HepG2 (cell line): ENCODE data around the gene SAPCD1. TPM values are rescaled to one million over a fixed set of nuclear protein-coding genes. Genes with fewer than 3 reads are reported as not detected.

Experiments used
- ATF7-NPFF ChIP-seq: sonication (generic); formaldehyde crosslinking; IDR thresholded peaks from 2 replicates; pipeline ENCODE4 v1.8.1; 2023; ENCODE audit warnings: mild to moderate bottlenecking, low read depth, missing genetic modification reagents, moderate library complexity
- BRCA1 ChIP-seq: sonication (generic); formaldehyde crosslinking; IDR thresholded peaks from 2 replicates; pipeline ENCODE4 v1.4.0; 2020; ENCODE audit warnings: missing genetic modification reagents
- HOXA3 ChIP-seq: sonication (generic); formaldehyde crosslinking; IDR thresholded peaks from 2 replicates; pipeline ENCODE4 v1.5.0; 2020; ENCODE audit warnings: missing genetic modification reagents
- IRX3 ChIP-seq: sonication (generic); formaldehyde crosslinking; IDR thresholded peaks from 2 replicates; pipeline ENCODE4 v1.8.1; 2023; ENCODE audit warnings: mild to moderate bottlenecking, low read depth, missing genetic modification reagents, borderline replicate concordance
- JDP2 ChIP-seq: sonication (generic); formaldehyde crosslinking; IDR thresholded peaks from 2 replicates; pipeline ENCODE4 v1.8.1; 2022; ENCODE audit warnings: missing genetic modification reagents, borderline replicate concordance
- NFKBIZ ChIP-seq: IDR thresholded peaks from 2 replicates; pipeline ENCODE4 v1.6.1; 2018; ENCODE audit warnings: missing genetic modification reagents, missing compliant biosample characterization
- REL ChIP-seq: sonication (generic); formaldehyde crosslinking; conservative IDR thresholded peaks from 2 replicates; pipeline ENCODE4 v1.8.0; 2022; ENCODE audit warnings: mild to moderate bottlenecking, missing genetic modification reagents, moderate library complexity
- SETDB1 ChIP-seq: sonication (generic); formaldehyde crosslinking; IDR thresholded peaks from 2 replicates; pipeline ENCODE4 v1.5.1; 2020; ENCODE audit warnings: missing genetic modification reagents, mild to moderate bottlenecking, borderline replicate concordance
- SMARCE1 ChIP-seq: fragments of 450-650 bp; IDR thresholded peaks from 2 replicates; pipeline ENCODE4 v1.6.1; 2017; ENCODE audit warnings: borderline replicate concordance
- ZNF343 ChIP-seq: sonication (generic); formaldehyde crosslinking; IDR thresholded peaks from 2 replicates; pipeline ENCODE4 v1.4.0; 2020; ENCODE audit warnings: mild to moderate bottlenecking, missing genetic modification reagents
- ZSCAN22 ChIP-seq: sonication (generic); formaldehyde crosslinking; IDR thresholded peaks from 2 replicates; pipeline ENCODE4 v1.4.0; 2020; ENCODE audit warnings: mild to moderate bottlenecking, missing genetic modification reagents
- polyA plus RNA-seq, 8 experiments: library from polyadenylated mRNA; depleted of rRNA in 3 of 8; stranded (reverse) in 7 of 8; unstranded in 1 of 8; fragments of >200 nt; fragmentation: Illumina TruSeq in 4 of 8; extraction: Trizol in 4 of 8; gene quantifications; 2 replicates each; pipeline versions ENCODE4 v1.2.1 to v1.2.3, GENCODE V29; 2011 to 2016; ENCODE audit warnings: low read depth in 4 of 8, missing spikeins in 1 of 8, mixed read lengths in 1 of 8; ENCODE audit not compliant: insufficient read depth in 1 of 8
- total RNA-seq, 5 experiments: library from RNA; depleted of rRNA; stranded (reverse); fragments of >200 nt; fragmentation: Illumina TruSeq; extraction: Trizol; gene quantifications; 2 replicates each; pipeline ENCODE4 v1.2.3, GENCODE V29; 2016; ENCODE audit warnings: low read depth in 1 of 5
- TF ChIP-seq, protein P1 (sequence below): sonication (generic); formaldehyde crosslinking; IDR thresholded peaks from 2 replicates; pipeline ENCODE4 v1.5.1; 2020; ENCODE audit warnings: mild to moderate bottlenecking, missing genetic modification reagents
- TF ChIP-seq, protein P2 (sequence below): sonication (generic); formaldehyde crosslinking; conservative IDR thresholded peaks from 2 replicates; pipeline ENCODE4 v1.4.0; 2020; ENCODE audit warnings: missing genetic modification reagents
- TF ChIP-seq, protein P3 (sequence below): sonication (generic); formaldehyde crosslinking; IDR thresholded peaks from 2 replicates; pipeline ENCODE4 v1.9.0; 2022; ENCODE audit warnings: missing genetic modification reagents, mild to moderate bottlenecking, borderline replicate concordance
- TF ChIP-seq, protein P4 (sequence below): IDR thresholded peaks from 2 replicates; pipeline ENCODE4 v1.6.1; 2016; ENCODE audit warnings: low read depth, control low read depth
- TF ChIP-seq, protein P5 (sequence below): sonication (generic); formaldehyde crosslinking; IDR thresholded peaks from 2 replicates; pipeline ENCODE4 v1.4.0; 2020; ENCODE audit warnings: missing genetic modification reagents, borderline replicate concordance
- TF ChIP-seq, protein P6 (sequence below): sonication (generic); formaldehyde crosslinking; IDR thresholded peaks from 2 replicates; pipeline ENCODE4 v1.4.0; 2020; ENCODE audit warnings: missing genetic modification reagents

The SAPCD1 gene
- total and polyA plus RNA-seq, 2 of the 13 experiments (the other 11 are each of a cell fraction or from before 2014, with no cell fraction given) = 2.5 to 3.9 TPM

DNA sequence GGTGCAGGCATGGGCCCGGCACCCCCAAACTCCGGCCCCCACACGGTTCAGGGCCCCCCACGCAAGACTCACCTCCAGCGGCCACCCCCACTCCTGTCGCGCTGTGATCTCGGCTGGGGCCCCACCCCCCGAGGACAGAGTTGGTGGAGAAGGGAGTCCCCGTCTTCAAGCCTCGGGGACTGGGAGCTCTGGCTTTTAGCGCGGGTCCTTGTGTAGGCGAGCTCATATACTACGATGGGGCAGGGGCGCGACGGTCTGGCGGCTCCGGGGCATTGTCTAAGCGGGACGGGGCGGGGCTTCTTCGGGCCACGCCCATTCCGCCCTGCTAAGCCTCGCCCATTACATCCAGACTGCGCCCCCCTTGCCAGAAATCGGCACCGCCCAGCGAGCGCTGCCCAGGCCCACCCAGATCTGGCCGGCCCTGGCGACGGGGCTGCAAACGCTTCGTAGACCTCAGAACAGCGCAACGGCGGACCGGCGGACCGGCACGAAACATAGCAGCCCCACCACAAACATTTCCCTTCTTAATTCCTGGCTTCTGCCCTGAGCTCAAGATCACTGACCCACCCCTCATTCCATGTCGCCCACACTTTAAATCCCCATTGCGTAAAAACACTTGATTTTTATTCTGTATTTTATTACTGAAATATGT is 32.4 kb upstream of the SAPCD1 start (continued):
- TF ChIP-seq, protein P1, sequence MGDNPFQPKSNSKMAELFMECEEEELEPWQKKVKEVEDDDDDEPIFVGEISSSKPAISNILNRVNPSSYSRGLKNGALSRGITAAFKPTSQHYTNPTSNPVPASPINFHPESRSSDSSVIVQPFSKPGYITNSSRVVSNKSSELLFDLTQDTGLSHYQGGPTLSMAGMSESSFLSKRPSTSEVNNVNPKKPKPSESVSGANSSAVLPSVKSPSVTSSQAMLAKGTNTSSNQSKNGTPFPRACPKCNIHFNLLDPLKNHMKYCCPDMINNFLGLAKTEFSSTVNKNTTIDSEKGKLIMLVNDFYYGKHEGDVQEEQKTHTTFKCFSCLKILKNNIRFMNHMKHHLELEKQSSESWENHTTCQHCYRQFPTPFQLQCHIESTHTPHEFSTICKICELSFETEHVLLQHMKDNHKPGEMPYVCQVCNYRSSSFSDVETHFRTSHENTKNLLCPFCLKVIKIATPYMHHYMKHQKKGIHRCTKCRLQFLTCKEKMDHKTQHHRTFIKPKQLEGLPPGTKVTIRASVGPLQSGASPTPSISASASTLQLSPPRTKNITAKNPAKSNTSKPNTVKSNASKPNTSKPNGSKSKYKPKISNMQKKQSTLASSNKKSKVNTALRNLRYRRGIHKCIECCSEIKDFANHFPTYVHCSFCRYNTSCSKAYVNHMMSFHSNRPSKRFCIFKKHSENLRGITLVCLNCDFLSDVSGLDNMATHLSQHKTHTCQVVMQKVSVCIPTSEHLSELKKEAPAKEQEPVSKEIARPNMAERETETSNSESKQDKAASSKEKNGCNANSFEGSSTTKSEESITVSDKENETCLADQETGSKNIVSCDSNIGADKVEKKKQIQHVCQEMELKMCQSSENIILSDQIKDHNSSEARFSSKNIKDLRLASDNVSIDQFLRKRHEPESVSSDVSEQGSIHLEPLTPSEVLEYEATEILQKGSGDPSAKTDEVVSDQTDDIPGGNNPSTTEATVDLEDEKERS = peak; percentile 31
- TF ChIP-seq ATF7-NPFF (CRISPR knock-in tag) (peak; percentile 88), NFKBIZ (CRISPR knock-in tag) (peak; percentile 55; the same call in 1 of the 2 replicates), REL (CRISPR knock-in tag) (0 out of 2 replicates have a peak, but pooled peaks have one; percentile 43), SETDB1 (0 out of 2 replicates have a peak, but pooled peaks have one; percentile 42), IRX3 (CRISPR knock-in tag) (peak; percentile 54; the same call in 1 of the 2 replicates), ZSCAN22 (0 out of 2 replicates have a peak, but pooled peaks have one; percentile 36), JDP2 (no peak), HOXA3 (CRISPR knock-in tag) (peak; percentile 53), BRCA1 (CRISPR knock-in tag) (peak; percentile 22; the same call in 1 of the 2 replicates), ZNF343 (CRISPR knock-in tag) (peak; percentile 9; the same call in 1 of the 2 replicates), SMARCE1 (no peak)
- TF ChIP-seq, protein P2, sequence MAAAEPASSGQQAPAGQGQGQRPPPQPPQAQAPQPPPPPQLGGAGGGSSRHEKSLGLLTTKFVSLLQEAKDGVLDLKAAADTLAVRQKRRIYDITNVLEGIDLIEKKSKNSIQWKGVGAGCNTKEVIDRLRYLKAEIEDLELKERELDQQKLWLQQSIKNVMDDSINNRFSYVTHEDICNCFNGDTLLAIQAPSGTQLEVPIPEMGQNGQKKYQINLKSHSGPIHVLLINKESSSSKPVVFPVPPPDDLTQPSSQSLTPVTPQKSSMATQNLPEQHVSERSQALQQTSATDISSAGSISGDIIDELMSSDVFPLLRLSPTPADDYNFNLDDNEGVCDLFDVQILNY (CRISPR knock-in tag) = no peak
- TF ChIP-seq, protein P3, sequence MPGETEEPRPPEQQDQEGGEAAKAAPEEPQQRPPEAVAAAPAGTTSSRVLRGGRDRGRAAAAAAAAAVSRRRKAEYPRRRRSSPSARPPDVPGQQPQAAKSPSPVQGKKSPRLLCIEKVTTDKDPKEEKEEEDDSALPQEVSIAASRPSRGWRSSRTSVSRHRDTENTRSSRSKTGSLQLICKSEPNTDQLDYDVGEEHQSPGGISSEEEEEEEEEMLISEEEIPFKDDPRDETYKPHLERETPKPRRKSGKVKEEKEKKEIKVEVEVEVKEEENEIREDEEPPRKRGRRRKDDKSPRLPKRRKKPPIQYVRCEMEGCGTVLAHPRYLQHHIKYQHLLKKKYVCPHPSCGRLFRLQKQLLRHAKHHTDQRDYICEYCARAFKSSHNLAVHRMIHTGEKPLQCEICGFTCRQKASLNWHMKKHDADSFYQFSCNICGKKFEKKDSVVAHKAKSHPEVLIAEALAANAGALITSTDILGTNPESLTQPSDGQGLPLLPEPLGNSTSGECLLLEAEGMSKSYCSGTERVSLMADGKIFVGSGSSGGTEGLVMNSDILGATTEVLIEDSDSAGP (CRISPR knock-in tag) = peak; percentile 77; the same call in 1 of the 2 replicates
- TF ChIP-seq, protein P4, sequence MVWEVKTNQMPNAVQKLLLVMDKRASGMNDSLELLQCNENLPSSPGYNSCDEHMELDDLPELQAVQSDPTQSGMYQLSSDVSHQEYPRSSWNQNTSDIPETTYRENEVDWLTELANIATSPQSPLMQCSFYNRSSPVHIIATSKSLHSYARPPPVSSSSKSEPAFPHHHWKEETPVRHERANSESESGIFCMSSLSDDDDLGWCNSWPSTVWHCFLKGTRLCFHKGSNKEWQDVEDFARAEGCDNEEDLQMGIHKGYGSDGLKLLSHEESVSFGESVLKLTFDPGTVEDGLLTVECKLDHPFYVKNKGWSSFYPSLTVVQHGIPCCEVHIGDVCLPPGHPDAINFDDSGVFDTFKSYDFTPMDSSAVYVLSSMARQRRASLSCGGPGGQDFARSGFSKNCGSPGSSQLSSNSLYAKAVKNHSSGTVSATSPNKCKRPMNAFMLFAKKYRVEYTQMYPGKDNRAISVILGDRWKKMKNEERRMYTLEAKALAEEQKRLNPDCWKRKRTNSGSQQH (CRISPR knock-in tag) = peak; percentile 7; the same call in 1 of the 2 replicates
- TF ChIP-seq, protein P5, sequence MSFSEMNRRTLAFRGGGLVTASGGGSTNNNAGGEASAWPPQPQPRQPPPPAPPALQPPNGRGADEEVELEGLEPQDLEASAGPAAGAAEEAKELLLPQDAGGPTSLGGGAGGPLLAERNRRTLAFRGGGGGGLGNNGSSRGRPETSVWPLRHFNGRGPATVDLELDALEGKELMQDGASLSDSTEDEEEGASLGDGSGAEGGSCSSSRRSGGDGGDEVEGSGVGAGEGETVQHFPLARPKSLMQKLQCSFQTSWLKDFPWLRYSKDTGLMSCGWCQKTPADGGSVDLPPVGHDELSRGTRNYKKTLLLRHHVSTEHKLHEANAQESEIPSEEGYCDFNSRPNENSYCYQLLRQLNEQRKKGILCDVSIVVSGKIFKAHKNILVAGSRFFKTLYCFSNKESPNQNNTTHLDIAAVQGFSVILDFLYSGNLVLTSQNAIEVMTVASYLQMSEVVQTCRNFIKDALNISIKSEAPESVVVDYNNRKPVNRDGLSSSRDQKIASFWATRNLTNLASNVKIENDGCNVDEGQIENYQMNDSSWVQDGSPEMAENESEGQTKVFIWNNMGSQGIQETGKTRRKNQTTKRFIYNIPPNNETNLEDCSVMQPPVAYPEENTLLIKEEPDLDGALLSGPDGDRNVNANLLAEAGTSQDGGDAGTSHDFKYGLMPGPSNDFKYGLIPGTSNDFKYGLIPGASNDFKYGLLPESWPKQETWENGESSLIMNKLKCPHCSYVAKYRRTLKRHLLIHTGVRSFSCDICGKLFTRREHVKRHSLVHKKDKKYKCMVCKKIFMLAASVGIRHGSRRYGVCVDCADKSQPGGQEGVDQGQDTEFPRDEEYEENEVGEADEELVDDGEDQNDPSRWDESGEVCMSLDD (CRISPR knock-in tag) = peak; percentile 73
- TF ChIP-seq, protein P6, sequence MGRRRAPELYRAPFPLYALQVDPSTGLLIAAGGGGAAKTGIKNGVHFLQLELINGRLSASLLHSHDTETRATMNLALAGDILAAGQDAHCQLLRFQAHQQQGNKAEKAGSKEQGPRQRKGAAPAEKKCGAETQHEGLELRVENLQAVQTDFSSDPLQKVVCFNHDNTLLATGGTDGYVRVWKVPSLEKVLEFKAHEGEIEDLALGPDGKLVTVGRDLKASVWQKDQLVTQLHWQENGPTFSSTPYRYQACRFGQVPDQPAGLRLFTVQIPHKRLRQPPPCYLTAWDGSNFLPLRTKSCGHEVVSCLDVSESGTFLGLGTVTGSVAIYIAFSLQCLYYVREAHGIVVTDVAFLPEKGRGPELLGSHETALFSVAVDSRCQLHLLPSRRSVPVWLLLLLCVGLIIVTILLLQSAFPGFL = 0 out of 2 replicates have a peak, but pooled peaks have one; percentile 21
